Right lobe of liver (tissue), 6 donors: ENCODE data around the gene CAMK2B. TPM values are rescaled to one million over a fixed set of nuclear protein-coding genes. Genes with fewer than 3 reads are reported as not detected.
A peak's percentile ranks its signal among the peaks of the same experiment; 100 is the strongest.

ENCODE experiments used
- ATAC-seq, 4 donors: fragments of 200-7000 bp; cut with Tn5 transposase; one replicate each; pipeline ENCODE4 v1.9.1; 2020; ENCODE audit warnings: mild to moderate bottlenecking in 4 of 4, moderate library complexity in 4 of 4
- DNase-seq, 3 donors: peaks; one replicate each; pipeline ENCODE4 v3.0.0-alpha.2; 2020
- H3K27ac ChIP-seq, 3 donors: fragments of 200-600 bp; one replicate each; pipeline ENCODE4 v1.8.0; 2022
- H3K27me3 ChIP-seq, 2 donors: fragments of 200-600 bp; one replicate each; pipeline ENCODE4 v1.8.0; 2022
- H3K36me3 ChIP-seq, 4 donors: fragments of 200-600 bp; sonication (generic) in 1 of 4; one replicate each; pipeline versions ENCODE4 v1.5.1 to v1.8.0; 2017 to 2022; ENCODE audit warnings: control low read depth in 1 of 4
- H3K4me1 ChIP-seq, 4 donors: fragments of 200-600 bp; sonication (generic) in 1 of 4; one replicate each; pipeline versions ENCODE4 v1.5.1 to v1.8.0; 2017 to 2022; ENCODE audit warnings: control low read depth in 1 of 4
- H3K4me3 ChIP-seq, 3 donors: fragments of 200-600 bp; one replicate each; pipeline ENCODE4 v1.8.0; 2022
- H3K9me3 ChIP-seq, 4 donors: fragments of 200-600 bp; sonication (generic) in 1 of 4; one replicate each; pipeline versions ENCODE4 v1.5.1 to v1.8.0; 2017 to 2022; ENCODE audit warnings: control low read depth in 1 of 4
- CTCF ChIP-seq, 4 donors: fragments of 200-600 bp in 3 of 4; fragments of 450-650 bp in 1 of 4; IDR thresholded peaks; one replicate each; pipeline versions ENCODE4 v1.5.1 to v1.8.0; 2016 to 2022; ENCODE audit warnings: antibody characterized with exemption in 4 of 4, mild to moderate bottlenecking in 2 of 4
- POLR2A ChIP-seq: fragments of 450-650 bp; IDR thresholded peaks from one replicate; pipeline ENCODE4 v1.6.1; 2017; ENCODE audit warnings: antibody characterized with exemption, mild to moderate bottlenecking
- WGBS: methylation state at CpG from one replicate; pipeline ENCODE4 v1.1.6; 2018; ENCODE audit warnings: low coverage, low lambda C conversion rate; ENCODE audit not compliant: insufficient coverage; ENCODE audit errors: missing lambda C conversion rate; 5-methylcytosine and 5-hydroxymethylcytosine counted together
- intact Hi-C, 2 donors: fragments of 100-400 bp; cut with DNase I; formaldehyde crosslinking; loops; one replicate each; pipeline versions ENCODE4 v1.11.2 to v1.14.1; 2022
- total RNA-seq, 6 experiments: library from RNA; depleted of rRNA in 2 of 6; stranded (reverse); fragments of >200 nt in 2 of 6; fragmentation: NEBNext Ultra II Directional in 3 of 6; extraction: Animal tissue kit (Norgen Biotek cat#: 25700) in 3 of 6; gene quantifications; one replicate each; pipeline versions ENCODE4 v1.1.0 to v1.2.4, GENCODE V29; 2016 to 2023
- donor health status: DM: no; HTN: yes; CAD: no.
- donor health status: DM: no; HTN: no; CAD: no.
- donor health status: DM: no; HTN: no; CAD: no.
- donor health status: DM: no; HTN: yes; CAD: no.
- donor health status: DM: no; HTN: yes; CAD: no.

Gene CAMK2B
- total RNA-seq, 6 experiments from 2014 or later = 2.1 to 5.1 (median 3.3) TPM

GRCh38 chr7:44246396-44247113 lies 78.8 kb downstream of the CAMK2B start:
- Histone ChIP-seq H3K9me3 (no peaks in the 10 kb centered on the region), H3K4me3 (no peak overlapping the region), H3K4me1 (no peaks in the 10 kb centered on the region), H3K27ac (no peak overlapping the region), H3K27me3 (no peaks in the 10 kb centered on the region), H3K36me3 (no peaks in the 10 kb centered on the region)
- intact Hi-C loops = loop anchor here in 1 of 2 donors (5.0 kb wide), 1 partner anchor 231 kb away; no protein-coding TSS in a partner anchor
- ATAC-seq = no peak
- TF ChIP-seq POLR2A (no peak), CTCF (IDR thresholded peaks at IDR 0.05) (no peak)
- WGBS = 87% methylated on average over 3 of the region's 7 CpGs
- DNase-seq = no peak

GRCh38 chr7:44244282-44244681 lies 81.1 kb downstream of the CAMK2B start:
- intact Hi-C loops = no loop called here
- DNase-seq = no peak
- no peaks in the 10 kb centered on the region for H3K36me3 ChIP-seq
- WGBS = 66% methylated on average over 4 of the region's 8 CpGs
- H3K4me1 ChIP-seq = no peaks in the 10 kb centered on the region
- no peaks in the 10 kb centered on the region for H3K27me3 ChIP-seq
- TF ChIP-seq POLR2A = no peak
- TF ChIP-seq CTCF (IDR thresholded peaks at IDR 0.05) = peak; percentile 31 to 45 (median 38)
- no peak overlapping the region for H3K4me3 ChIP-seq
- no peak for ATAC-seq
- no peak overlapping the region for H3K27ac ChIP-seq
- H3K9me3 ChIP-seq = no peaks in the 10 kb centered on the region

- Histone ChIP-seq H3K27me3 (no peaks in the 10 kb centered on the region), H3K27ac (no peak overlapping the region), H3K4me3 (no peak overlapping the region), H3K4me1 (no peaks in the 10 kb centered on the region), H3K36me3 (no peaks in the 10 kb centered on the region), H3K9me3 (no peaks in the 10 kb centered on the region)
- no peak for ATAC-seq
- WGBS = 67% methylated on average over 3 of the region's 10 CpGs
- no peak for DNase-seq
- intact Hi-C loops = no loop called here
- no peak for TF ChIP-seq CTCF (IDR thresholded peaks at IDR 0.05)
- TF ChIP-seq POLR2A = no peak
Observed at GRCh38 chr7:44242091-44242490, 83.3 kb downstream of the CAMK2B start.

- no peak for TF ChIP-seq POLR2A
- TF ChIP-seq CTCF (IDR thresholded peaks at IDR 0.05) = peak; percentile 69 to 80 (median 76)
- Histone ChIP-seq H3K27ac (no peak overlapping the region), H3K4me3 (no peak overlapping the region), H3K27me3 (no peaks in the 10 kb centered on the region), H3K9me3 (no peaks in the 10 kb centered on the region), H3K36me3 (no peaks in the 10 kb centered on the region), H3K4me1 (no peaks in the 10 kb centered on the region)
- WGBS = 22% methylated on average over 4 of the region's 10 CpGs
- DNase-seq (peak; percentile 73 to 77 (median 76)), ATAC-seq (peak; percentile 87 to 97 (median 94))
- intact Hi-C loops = no loop called here
Observed at GRCh38 chr7:44240983-44241510, 84.3 kb downstream of the CAMK2B start.
